HG03378 (cell line): ENCODE results near the gene BCOR.

Experiments used
- ATAC-seq: cut with Tn5 transposase; IDR thresholded peaks from one replicate; pipeline ENCODE4 v1.9.1; 2021; ENCODE audit warnings: mild to moderate bottlenecking, moderate library complexity; ENCODE audit not compliant: unreplicated experiment

Gene BCOR

DNA sequence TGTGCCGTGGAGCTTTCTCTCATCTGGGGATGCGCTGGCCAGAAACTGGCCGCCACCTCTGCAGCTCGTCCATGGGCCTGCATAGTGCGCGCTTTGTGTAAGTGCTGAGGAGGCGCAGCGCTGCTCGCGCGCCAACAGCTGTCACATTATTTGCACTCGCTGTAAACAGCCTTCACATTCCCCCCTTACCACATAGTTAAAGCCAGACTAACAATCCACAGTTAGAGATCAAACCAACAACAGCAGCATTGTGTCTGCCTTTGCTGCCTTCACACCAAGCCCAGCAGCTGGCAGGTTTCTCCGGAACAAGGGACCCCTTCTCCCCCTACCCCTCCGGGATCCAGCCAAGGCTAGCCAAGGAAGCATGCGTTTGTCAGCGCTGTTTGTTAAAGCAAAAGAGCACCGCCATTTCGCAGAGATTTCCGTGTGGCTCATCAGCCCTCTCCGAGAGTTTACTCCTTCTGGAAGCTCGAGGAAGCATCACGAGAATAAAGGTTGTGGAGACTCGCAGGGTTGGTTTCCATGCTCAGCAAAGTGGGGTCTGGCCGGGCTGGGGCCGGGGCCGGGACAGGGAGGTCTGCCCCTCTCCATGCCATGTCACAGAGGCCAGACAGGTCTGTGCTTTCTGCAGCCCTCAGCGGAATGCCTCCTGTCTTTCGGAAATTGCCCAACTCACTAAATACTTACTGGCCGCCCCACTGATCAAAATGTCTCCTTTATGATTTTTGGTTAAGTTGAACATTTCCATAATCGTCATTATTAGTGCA, 11.0 kb downstream of the BCOR start:
- ATAC-seq, result no peak

GRCh38 chrX:40085714-40086113, 12.0 kb downstream of the BCOR start:
- no peak for ATAC-seq

DNA sequence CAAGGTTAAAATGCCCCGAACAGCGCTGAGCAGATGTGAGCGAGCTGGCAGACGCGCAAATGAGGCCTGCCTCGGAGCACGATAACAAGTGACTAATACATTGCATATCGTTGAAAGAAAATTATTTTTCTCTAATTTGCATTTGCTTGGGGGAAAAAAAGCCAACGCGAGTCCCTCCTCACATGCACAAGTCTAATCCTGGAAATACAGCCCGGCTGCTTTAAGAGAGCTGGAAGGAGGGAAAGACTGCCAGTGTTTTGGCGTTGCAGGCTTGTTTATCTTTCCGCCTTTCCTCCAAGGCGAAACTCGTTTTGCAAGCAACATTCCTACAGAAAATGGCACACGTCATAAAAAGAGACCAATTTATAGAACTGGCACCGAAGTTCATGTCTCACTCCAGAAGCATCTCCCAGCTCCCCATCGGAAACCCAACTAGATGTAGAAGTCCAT, 12.6 kb downstream of the BCOR start:
- ATAC-seq, result no peak

GRCh38 chrX:40084471-40085101, 13.2 kb downstream of the BCOR start:
- no peak for ATAC-seq

- no peak for ATAC-seq
Measured at GRCh38 chrX:40083979-40084359, 13.8 kb downstream of the BCOR start.

DNA sequence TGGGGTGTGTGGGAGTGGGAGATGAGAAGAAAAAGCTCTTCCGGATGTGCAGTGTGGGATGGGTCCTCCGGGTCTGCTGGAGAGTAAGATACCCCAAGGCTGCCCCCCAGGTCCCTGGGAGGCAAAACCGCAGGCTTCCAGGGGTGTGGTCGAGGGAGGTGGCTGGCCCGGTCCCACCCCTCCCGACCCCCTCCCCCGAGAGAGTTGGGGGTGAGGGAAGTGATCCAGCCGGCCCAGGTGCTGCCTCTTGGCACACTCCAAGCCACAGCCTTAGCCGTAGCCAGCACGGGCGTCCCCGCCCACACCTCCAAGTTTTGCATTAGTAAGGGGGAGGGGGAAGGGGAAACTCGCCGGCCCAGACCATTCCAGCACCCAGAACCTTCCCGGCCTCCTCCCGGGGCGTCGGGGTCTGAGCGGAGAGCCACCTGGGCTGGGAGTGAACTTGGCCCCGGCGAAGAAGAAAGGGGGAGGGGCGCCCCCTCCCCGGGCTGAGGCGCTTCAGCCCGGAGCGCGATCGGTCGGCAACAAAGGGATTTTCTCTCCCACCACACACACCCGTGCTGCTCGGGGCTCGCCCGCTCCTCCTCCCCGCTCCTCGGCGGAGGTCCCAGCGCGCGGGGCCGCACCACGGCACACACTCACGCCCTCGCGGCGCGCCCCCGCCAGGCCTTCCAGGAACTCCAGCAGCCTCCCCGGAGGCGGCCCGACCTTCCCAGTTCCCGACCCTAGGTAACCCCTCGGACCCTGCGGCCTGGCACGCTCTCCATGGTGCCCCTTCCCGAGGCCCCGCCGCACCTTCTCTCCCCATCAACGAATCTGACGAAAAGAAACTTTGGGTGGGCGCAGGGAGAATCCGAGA, 14.4 kb downstream of the BCOR start:
- no peak for ATAC-seq

GRCh38 chrX:40082447-40083119, 15.2 kb downstream of the BCOR start:
- ATAC-seq, result no peak

DNA sequence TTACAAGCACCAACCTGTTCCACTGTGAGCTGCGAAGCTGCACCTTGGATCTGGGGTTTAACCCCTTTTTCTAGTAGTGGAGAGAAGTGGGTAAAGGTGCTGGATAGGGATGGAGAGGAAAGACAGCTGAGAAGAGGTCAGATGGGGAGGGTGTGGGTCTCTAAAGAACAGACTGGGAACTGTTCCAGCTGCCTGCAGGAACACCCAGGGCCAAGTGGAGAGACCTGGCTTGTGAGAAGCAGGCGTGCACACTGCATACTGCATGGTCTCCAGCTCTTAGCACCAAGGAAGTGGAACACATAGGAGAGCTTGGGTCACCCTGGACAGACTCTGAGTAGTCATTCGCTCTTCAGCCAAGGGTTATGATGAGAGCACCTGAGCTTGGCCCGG, 16.1 kb downstream of the BCOR start:
- ATAC-seq, result no peak

GRCh38 chrX:40080894-40081678, 16.7 kb downstream of the BCOR start:
- ATAC-seq, result no peak

DNA sequence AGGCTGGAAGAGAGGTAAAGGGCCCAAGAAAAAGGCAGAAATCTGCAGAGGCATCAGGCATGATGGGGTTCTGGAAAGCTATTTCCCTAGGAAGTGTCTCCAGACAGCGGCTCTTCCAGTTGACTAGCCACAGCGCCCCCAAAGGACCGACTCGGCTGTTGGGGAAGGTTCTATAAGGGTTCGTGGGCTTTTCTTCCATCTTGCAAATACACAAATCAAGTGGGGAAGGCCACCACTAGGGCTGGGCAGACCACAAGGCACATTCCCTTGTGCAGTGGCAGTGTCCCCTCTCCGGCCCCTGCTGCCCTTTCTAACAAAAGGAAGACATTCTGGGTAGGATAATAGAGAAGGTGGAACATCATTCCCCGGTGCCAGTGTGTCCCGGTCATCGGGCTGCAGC, 18.2 kb downstream of the BCOR start:
- no peak for ATAC-seq

DNA sequence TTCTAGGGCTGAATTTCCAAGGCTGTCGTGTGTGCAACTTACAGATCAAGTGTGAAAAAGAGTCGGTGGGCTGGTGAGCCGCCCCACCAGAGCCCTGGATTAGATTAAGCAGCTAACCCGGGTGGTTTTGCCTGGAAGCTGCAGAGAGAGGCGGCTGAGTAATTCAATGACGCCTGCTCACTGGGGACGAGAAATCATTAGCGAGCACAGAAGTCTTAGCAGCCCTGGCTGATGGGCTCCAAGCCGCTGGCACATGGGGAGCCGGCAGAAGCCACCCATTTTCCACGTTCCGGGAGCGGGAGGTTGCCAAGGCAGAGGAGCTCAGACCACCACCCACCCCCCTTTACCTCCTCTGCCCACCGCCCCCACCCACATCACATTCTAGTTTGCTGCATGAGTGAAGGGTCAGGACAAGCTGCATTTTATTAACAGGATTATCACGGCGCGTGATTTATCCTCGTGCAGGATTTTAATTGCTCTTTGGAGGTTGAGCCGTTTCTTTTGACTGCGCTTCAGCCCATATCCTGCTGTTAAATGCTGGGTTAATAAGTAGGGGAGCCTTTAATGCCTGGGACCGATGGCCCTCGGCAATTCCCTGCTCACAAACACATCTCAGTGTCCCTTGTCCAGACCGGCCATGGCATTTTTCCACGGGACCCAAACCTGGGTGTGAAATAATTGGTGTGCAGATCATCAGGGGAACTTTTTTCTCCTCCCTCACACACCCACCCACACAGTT, 19.1 kb downstream of the BCOR start:
- ATAC-seq, result no peak

DNA sequence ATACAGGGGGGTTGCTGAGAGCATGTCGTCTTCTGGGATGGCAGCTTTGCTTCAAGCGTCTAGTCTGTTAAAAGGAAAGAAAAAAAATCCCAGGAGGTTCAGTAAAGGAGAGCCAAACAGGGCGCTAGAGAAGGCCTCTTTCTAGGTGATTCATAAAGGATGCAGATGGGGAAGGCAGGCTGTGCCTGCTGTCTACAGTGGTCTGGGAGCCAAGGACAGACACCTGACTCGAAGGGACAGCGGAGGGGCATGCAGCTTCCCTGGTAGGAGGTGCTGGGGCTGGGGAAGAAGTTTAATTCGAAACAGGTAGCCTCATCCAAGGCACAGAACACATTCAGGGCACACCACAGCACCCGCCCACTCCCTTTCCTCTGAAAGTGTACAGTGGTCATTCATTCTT, 19.9 kb downstream of the BCOR start:
- no peak for ATAC-seq

DNA sequence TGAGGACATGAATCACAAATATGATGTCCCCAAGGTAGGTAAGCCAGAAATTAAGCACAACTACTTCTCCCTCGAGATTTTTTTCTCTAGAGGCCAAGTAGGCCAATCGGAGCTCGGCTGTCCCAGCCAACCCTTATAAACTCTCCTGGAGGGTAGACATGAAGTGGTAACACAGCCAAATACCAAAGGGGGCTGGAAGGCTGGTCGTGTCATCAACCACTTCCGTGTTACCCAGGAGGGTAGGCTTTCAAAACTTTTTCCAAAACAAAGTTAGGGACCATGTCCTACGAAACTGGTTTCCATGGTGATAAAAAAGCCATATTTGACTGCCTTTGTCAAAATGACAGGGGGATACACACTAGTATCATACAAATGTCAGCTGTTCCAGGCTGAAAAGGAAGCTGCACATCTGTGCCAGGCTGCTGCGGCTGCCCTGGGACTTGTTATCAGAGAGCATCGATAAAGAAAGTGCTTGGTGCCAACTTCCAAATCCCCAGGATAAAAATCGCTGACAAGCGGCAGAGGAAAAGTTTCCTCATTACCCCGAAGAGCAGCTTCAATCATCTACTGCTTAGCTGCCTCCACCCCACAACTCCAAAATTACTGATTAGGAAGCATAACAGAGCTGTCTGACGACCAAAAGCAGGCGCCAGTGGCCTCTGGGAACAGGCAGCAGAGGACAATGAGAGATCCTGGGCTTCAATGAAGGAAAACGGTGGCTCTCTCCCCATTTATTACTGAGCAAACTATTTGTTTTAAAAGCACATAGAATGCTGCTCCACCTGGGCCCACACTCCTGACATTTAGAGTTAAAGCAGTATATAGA, 20.8 kb downstream of the BCOR start:
- no peak for ATAC-seq

- no peak for ATAC-seq
Measured at GRCh38 chrX:40074959-40075332, 22.8 kb downstream of the BCOR start.

GRCh38 chrX:40074080-40074958, 23.4 kb downstream of the BCOR start:
- ATAC-seq, result no peak

DNA sequence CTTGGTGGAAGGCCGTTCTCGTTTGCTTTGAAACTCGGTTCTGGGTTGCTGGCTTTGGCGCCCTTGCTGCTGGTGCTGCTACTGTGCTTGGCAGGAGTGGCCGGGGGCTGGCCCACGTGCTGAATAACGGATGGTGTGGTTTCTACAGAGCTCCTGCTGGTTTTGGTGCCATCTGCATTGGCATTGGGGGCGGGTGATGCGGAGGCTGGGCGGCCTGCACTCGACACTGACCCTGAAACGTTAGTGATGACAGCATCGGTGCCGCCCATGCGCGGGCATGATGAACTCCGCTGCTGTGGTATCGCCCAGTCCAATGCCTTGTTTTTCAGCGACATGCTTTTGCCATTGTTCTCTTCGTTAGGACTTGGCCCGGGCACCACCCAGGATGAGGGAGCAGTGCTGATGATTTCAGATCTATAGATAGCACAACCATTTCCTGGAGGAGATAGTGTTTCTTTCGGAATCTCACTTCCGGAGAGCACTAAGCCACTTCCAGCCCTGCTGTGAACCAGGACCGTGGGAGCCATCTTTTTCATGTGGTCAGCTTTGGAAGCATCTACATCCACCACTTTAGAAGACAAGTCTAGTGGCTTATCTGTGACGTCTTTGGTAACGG, 24.2 kb downstream of the BCOR start:
- ATAC-seq, result no peak

DNA sequence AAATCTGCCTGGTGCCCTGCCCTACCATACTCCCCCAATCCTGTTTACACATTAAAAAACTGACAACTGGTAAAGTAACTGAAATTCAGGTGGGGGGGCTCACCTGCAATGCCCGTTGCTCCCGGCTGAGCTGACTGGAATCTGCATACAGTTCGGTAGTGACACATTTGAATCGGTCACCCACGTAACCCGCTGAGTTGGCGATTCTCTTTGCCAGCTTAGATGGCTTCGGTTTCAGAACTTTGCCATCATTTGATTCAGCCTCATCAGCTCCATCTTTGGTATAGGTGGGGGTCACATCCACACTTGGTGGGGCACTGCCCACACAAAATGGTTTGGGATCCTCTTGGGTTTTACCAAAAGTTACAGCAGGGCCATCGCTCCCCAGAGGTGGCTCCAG, 25.5 kb downstream of the BCOR start:
- no peak for ATAC-seq

DNA sequence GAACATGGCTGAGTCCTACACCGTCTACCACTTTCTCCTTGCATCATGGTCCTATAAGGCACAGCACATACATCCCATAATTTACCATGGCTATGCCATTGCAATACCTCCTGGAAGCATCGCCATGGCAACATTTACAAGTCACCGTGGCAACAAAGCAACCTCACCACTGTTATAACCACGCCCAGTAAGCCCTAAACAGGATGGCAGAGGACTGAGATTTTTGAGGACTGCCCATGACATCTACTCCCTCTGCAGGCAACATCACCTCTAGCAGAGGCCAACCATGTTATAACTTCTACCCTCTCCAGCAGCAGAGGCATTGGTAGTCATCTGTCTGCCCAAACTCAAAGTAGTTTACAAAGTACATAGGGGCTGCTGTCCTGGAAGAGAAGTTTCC, 29.7 kb downstream of the BCOR start:
- no peak for ATAC-seq
